Measurements from ENCODE around the gene DOCK4. TPM values are rescaled to one million over a fixed set of nuclear protein-coding genes. Genes with fewer than 3 reads are reported as not detected.

DOCK4 gene
- total RNA-seq, 3 donors from 2014 or later: 31.7 to 43.3 (median 41.9) TPM

- Histone ChIP-seq H3K9me3 (no peaks in the 10 kb centered on the region), H3K4me3 (no peak overlapping the region), H3K27me3 (no peaks in the 10 kb centered on the region), H3K36me3 (no peaks in the 10 kb centered on the region), H3K4me1 (no peaks in the 10 kb centered on the region), H3K27ac (no peak overlapping the region)
- no peak for DNase-seq (ENCODE audit: low spot score in 2 of 2)
- intact Hi-C loops (cut with DNase I; ENCODE audit: low total_unique reads): no loop called here
- TF ChIP-seq POLR2AphosphoS5 (IDR thresholded peaks at IDR 0.05) (no peak), POLR2A (IDR thresholded peaks at IDR 0.05) (no peak), CTCF (IDR thresholded peaks at IDR 0.05) (no peak)
Observed at GRCh38 chr7:111820621-111821020, 385.6 kb downstream of the DOCK4 start.

- no peaks in the 10 kb centered on the region for H3K4me1 ChIP-seq
Observed at GRCh38 chr7:111820121-111820520, 386.1 kb downstream of the DOCK4 start.

GRCh38 chr7:111815354-111815753 lies 390.8 kb downstream of the DOCK4 start:
- H3K4me1 ChIP-seq: no peaks in the 10 kb centered on the region
- H3K4me3 ChIP-seq: no peak overlapping the region
- H3K36me3 ChIP-seq: no peaks in the 10 kb centered on the region
- TF ChIP-seq POLR2AphosphoS5 (IDR thresholded peaks at IDR 0.05): no peak
- TF ChIP-seq CTCF (IDR thresholded peaks at IDR 0.05): no peak
- TF ChIP-seq POLR2A (IDR thresholded peaks at IDR 0.05): no peak
- intact Hi-C loops (cut with DNase I; ENCODE audit: low total_unique reads): no loop called here
- no peak overlapping the region for H3K27ac ChIP-seq
- H3K27me3 ChIP-seq: no peaks in the 10 kb centered on the region
- no peaks in the 10 kb centered on the region for H3K9me3 ChIP-seq
- DNase-seq (ENCODE audit: low spot score in 2 of 2): no peak

More at GRCh38 chr7:111820121-111820520, 386.1 kb downstream of the DOCK4 start:
- TF ChIP-seq CTCF (IDR thresholded peaks at IDR 0.05) (no peak), POLR2AphosphoS5 (IDR thresholded peaks at IDR 0.05) (no peak), POLR2A (IDR thresholded peaks at IDR 0.05) (no peak)
- Histone ChIP-seq H3K27me3 (no peaks in the 10 kb centered on the region), H3K36me3 (no peaks in the 10 kb centered on the region), H3K27ac (no peak overlapping the region), H3K4me3 (no peak overlapping the region), H3K9me3 (no peaks in the 10 kb centered on the region)
- intact Hi-C loops (cut with DNase I; ENCODE audit: low total_unique reads): no loop called here
- DNase-seq (ENCODE audit: low spot score in 2 of 2): no peak

- Histone ChIP-seq H3K27ac (no peak overlapping the region), H3K36me3 (peaks cover under 1% of the 10 kb centered on the region), H3K4me3 (no peak overlapping the region), H3K9me3 (no peaks in the 10 kb centered on the region), H3K27me3 (no peaks in the 10 kb centered on the region), H3K4me1 (no peaks in the 10 kb centered on the region)
- TF ChIP-seq CTCF (IDR thresholded peaks at IDR 0.05): no peak
- no peak for TF ChIP-seq POLR2AphosphoS5 (IDR thresholded peaks at IDR 0.05)
- TF ChIP-seq POLR2A (IDR thresholded peaks at IDR 0.05): no peak
- intact Hi-C loops (cut with DNase I; ENCODE audit: low total_unique reads): no loop called here
- DNase-seq (ENCODE audit: low spot score in 2 of 2): no peak
Observed at GRCh38 chr7:111813306-111813705, 392.9 kb downstream of the DOCK4 start.

- H3K27me3 ChIP-seq: no peaks in the 10 kb centered on the region
- H3K9me3 ChIP-seq: peaks cover under 1 to 11% of the 10 kb centered on the region in 2 donors
- H3K4me1 ChIP-seq: no peaks in the 10 kb centered on the region
- intact Hi-C loops (cut with DNase I; ENCODE audit: low total_unique reads): no loop called here
- TF ChIP-seq POLR2A (IDR thresholded peaks at IDR 0.05) (no peak), POLR2AphosphoS5 (IDR thresholded peaks at IDR 0.05) (no peak), CTCF (IDR thresholded peaks at IDR 0.05) (no peak)
- H3K36me3 ChIP-seq: peaks cover 6% of the 10 kb centered on the region
- H3K27ac ChIP-seq: no peak overlapping the region
- no peak overlapping the region for H3K4me3 ChIP-seq
- DNase-seq (ENCODE audit: low spot score in 2 of 2): no peak
Observed at GRCh38 chr7:111806232-111806631, 400.0 kb downstream of the DOCK4 start.
